ENCODE data around the gene AKT1. TPM values are rescaled to one million over a fixed set of nuclear protein-coding genes. Genes with fewer than 3 reads are reported as not detected.

The AKT1 gene
- total and polyA plus RNA-seq, 2 of the 13 experiments (the other 11 are each of a cell fraction or from before 2014, with no cell fraction given) = 96.2 to 116 TPM

- TF ChIP-seq ZNF441 (CRISPR knock-in tag; IDR thresholded peaks at IDR 0.05; ENCODE audit: borderline replicate concordance) (peak; percentile 41; the same call in 1 of the 2 replicates), TARDBP (CRISPR knock-in tag; IDR thresholded peaks at IDR 0.05) (peak; percentile 39; the same call in 1 of the 2 replicates), ZNF703 (CRISPR knock-in tag; IDR thresholded peaks at IDR 0.05; ENCODE audit: borderline replicate concordance) (no peak), NONO (IDR thresholded peaks at IDR 0.05) (no peak), NONO (CRISPR knock-in tag; conservative IDR thresholded peaks at IDR 0.05) (0 out of 2 replicates have a peak, but pooled peaks have one; percentile 4), KLF16 (CRISPR knock-in tag; IDR thresholded peaks at IDR 0.05) (peak in 1 of 2 experiments; percentile 38; a peak in 2 of 4 replicates), POGZ (CRISPR knock-in tag; IDR thresholded peaks at IDR 0.05) (0 out of 2 replicates have a peak, but pooled peaks have one; percentile 24), MAFK (conservative IDR thresholded peaks at IDR 0.05 in 1 of 2, IDR thresholded peaks at IDR 0.05 in 1 of 2; ENCODE audit: low read length in 2 of 2) (peak; percentile 50 to 61; a peak in 3 of 4 replicates), POLR2AphosphoS5 (IDR thresholded peaks at IDR 0.05; ENCODE audit: low read depth, low read length) (peak; percentile 69), HMG20A (CRISPR knock-in tag; IDR thresholded peaks at IDR 0.05; ENCODE audit: borderline replicate concordance) (no peak), ZNF772 (CRISPR knock-in tag; IDR thresholded peaks at IDR 0.05) (peak; percentile 62; the same call in 1 of the 2 replicates), FOXK2 (IDR thresholded peaks at IDR 0.05) (no peak), ZNF558 (CRISPR knock-in tag; IDR thresholded peaks at IDR 0.05; ENCODE audit: borderline replicate concordance) (0 out of 2 replicates have a peak, but pooled peaks have one; percentile 24), ZNF816 (CRISPR knock-in tag; IDR thresholded peaks at IDR 0.05; ENCODE audit: borderline replicate concordance) (peak; percentile 74; the same call in 1 of the 2 replicates), ZFP36L2 (CRISPR knock-in tag; IDR thresholded peaks at IDR 0.05) (no peak), NR3C1 (CRISPR knock-in tag; IDR thresholded peaks at IDR 0.05) (no peak), ZNF609 (CRISPR knock-in tag; IDR thresholded peaks at IDR 0.05; ENCODE audit: borderline replicate concordance) (0 out of 2 replicates have a peak, but pooled peaks have one; percentile 27), HES4 (CRISPR knock-in tag; IDR thresholded peaks at IDR 0.05; ENCODE audit: borderline replicate concordance) (0 out of 2 replicates have a peak, but pooled peaks have one; percentile 77), ERF (CRISPR knock-in tag; IDR thresholded peaks at IDR 0.05) (peak; percentile 9; the same call in 1 of the 2 replicates), ZNF773 (CRISPR knock-in tag; IDR thresholded peaks at IDR 0.05; ENCODE audit: borderline replicate concordance) (peak; percentile 92; the same call in 1 of the 2 replicates)
- TF ChIP-seq, protein P1, sequence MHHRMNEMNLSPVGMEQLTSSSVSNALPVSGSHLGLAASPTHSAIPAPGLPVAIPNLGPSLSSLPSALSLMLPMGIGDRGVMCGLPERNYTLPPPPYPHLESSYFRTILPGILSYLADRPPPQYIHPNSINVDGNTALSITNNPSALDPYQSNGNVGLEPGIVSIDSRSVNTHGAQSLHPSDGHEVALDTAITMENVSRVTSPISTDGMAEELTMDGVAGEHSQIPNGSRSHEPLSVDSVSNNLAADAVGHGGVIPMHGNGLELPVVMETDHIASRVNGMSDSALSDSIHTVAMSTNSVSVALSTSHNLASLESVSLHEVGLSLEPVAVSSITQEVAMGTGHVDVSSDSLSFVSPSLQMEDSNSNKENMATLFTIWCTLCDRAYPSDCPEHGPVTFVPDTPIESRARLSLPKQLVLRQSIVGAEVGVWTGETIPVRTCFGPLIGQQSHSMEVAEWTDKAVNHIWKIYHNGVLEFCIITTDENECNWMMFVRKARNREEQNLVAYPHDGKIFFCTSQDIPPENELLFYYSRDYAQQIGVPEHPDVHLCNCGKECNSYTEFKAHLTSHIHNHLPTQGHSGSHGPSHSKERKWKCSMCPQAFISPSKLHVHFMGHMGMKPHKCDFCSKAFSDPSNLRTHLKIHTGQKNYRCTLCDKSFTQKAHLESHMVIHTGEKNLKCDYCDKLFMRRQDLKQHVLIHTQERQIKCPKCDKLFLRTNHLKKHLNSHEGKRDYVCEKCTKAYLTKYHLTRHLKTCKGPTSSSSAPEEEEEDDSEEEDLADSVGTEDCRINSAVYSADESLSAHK (CRISPR knock-in tag; IDR thresholded peaks at IDR 0.05; ENCODE audit: borderline replicate concordance) = 0 out of 2 replicates have a peak, but pooled peaks have one; percentile 46
Measured at GRCh38 chr14:104723651-104724406, 71.7 kb downstream of the AKT1 start, which contains the start of gene ADSS1 (continued).
